Islet precursor cell (in vitro differentiated cells): ENCODE data around the gene VPS41.

Experiments
- DNase-seq: peaks from one replicate; pipeline ENCODE4 v3.0.0-alpha.2; 2018

VPS41 gene

GRCh38 chr7:38851321-38851720 is 57.7 kb downstream of the VPS41 start:
- DNase-seq: no peak

GRCh38 chr7:38846280-38846679 is 62.7 kb downstream of the VPS41 start:
- DNase-seq: peak; percentile 87

GRCh38 chr7:38844952-38845563 is 63.9 kb downstream of the VPS41 start:
- DNase-seq: no peak

- no peak for DNase-seq
These were observed 66.2 kb downstream of the VPS41 start for GRCh38 chr7:38842746-38843145.

GRCh38 chr7:38840736-38841460 is 68.1 kb downstream of the VPS41 start:
- DNase-seq: no peak

- DNase-seq: no peak
These were observed 69.1 kb downstream of the VPS41 start for GRCh38 chr7:38839851-38840250.

- no peak for DNase-seq
These were observed 70.1 kb downstream of the VPS41 start for GRCh38 chr7:38838725-38839385.

GRCh38 chr7:38834357-38834756 is 74.6 kb downstream of the VPS41 start:
- no peak for DNase-seq

GRCh38 chr7:38833329-38833728 is 75.7 kb downstream of the VPS41 start:
- DNase-seq: peak; percentile 68

GRCh38 chr7:38831259-38831996 is 77.6 kb downstream of the VPS41 start:
- no peak for DNase-seq

- no peak for DNase-seq
These were observed 78.2 kb downstream of the VPS41 start for GRCh38 chr7:38830826-38831225.

GRCh38 chr7:38829488-38830165 is 79.4 kb downstream of the VPS41 start:
- no peak for DNase-seq

- DNase-seq: no peak
These were observed 81.0 kb downstream of the VPS41 start for GRCh38 chr7:38828026-38828425.

- DNase-seq: no peak
These were observed 83.1 kb downstream of the VPS41 start for GRCh38 chr7:38825721-38826440.

- no peak for DNase-seq
These were observed 84.0 kb downstream of the VPS41 start for GRCh38 chr7:38824948-38825347.

GRCh38 chr7:38822549-38822948 is 86.4 kb downstream of the VPS41 start:
- no peak for DNase-seq

- no peak for DNase-seq
These were observed 88.4 kb downstream of the VPS41 start for GRCh38 chr7:38820571-38820970.

GRCh38 chr7:38819463-38819862 is 89.5 kb downstream of the VPS41 start:
- no peak for DNase-seq

- DNase-seq: no peak
These were observed 91.5 kb downstream of the VPS41 start for GRCh38 chr7:38817526-38817925.

- DNase-seq: no peak
These were observed 95.2 kb downstream of the VPS41 start for GRCh38 chr7:38813768-38814167.

GRCh38 chr7:38806912-38807311 is 102.1 kb downstream of the VPS41 start:
- DNase-seq: no peak

GRCh38 chr7:38801786-38802185 is 107.2 kb downstream of the VPS41 start:
- DNase-seq: no peak
